K562 (cell line): ENCODE data around the gene C11orf58.

Experiments
- EGR1 ChIP-seq: fragments of 450-650 bp; conservative IDR thresholded peaks from 2 replicates; pipeline ENCODE4 v1.6.1; 2017; ENCODE audit warnings: mild to moderate bottlenecking
- EZH2 ChIP-seq: IDR thresholded peaks from 2 replicates; pipeline ENCODE4 v1.6.1; 2012; ENCODE audit warnings: low read depth, mild to moderate bottlenecking, inconsistent platforms, low read length, borderline replicate concordance
- FUS ChIP-seq: fragments of 200-400 bp; formaldehyde crosslinking; optimal IDR thresholded peaks from 2 replicates; pipeline ENCODE3; 2017; ENCODE audit warnings: low read depth, low read length
- GABPA ChIP-seq: fragments of 200-800 bp; sonication (Bioruptor generic); conservative IDR thresholded peaks from 2 replicates; pipeline ENCODE4 v1.6.1; 2016; ENCODE audit warnings: low read depth, missing genetic modification characterization, missing compliant biosample characterization
- GTF2A2 ChIP-seq: IDR thresholded peaks from 2 replicates; pipeline ENCODE4 v1.6.1; 2016; ENCODE audit warnings: mild to moderate bottlenecking, missing genetic modification characterization, missing compliant biosample characterization
- MXI1 ChIP-seq: IDR thresholded peaks from 2 replicates; pipeline ENCODE4 v1.6.1; 2011; ENCODE audit warnings: low read depth, mild to moderate bottlenecking, improper control_type of control experiment, low read length
- NFE2L1 ChIP-seq: fragments of 450-650 bp; IDR thresholded peaks from 2 replicates; pipeline ENCODE4 v1.6.1; 2016; ENCODE audit warnings: missing genetic modification characterization, low read depth, mild to moderate bottlenecking, missing compliant biosample characterization, moderate library complexity, borderline replicate concordance
- POLR2A ChIP-seq: fragments of 450-650 bp; conservative IDR thresholded peaks from 2 replicates; pipeline ENCODE4 v1.6.1; 2016
- SMC3 ChIP-seq: conservative IDR thresholded peaks from 2 replicates; pipeline ENCODE4 v1.6.1; 2011; ENCODE audit warnings: low read depth, low read length, improper control_type of control experiment; ENCODE audit not compliant: insufficient read depth
- TF ChIP-seq, protein P1 (sequence below), 2 experiments: fragments of 450-650 bp; formaldehyde crosslinking in 1 of 2; IDR thresholded peaks; 2 replicates each; pipeline versions ENCODE4 v1.4.0 to v1.6.1; 2014 to 2020; ENCODE audit warnings: mild to moderate bottlenecking in 2 of 2, borderline replicate concordance in 1 of 2, low read depth in 1 of 2
- TF ChIP-seq, protein P2 (sequence below): fragments of 200-800 bp; sonication (Bioruptor generic); IDR thresholded peaks from 2 replicates; pipeline ENCODE4 v1.6.1; 2017; ENCODE audit warnings: missing genetic modification characterization, missing compliant biosample characterization
- TF ChIP-seq, protein P3 (sequence below), 3 experiments: IDR thresholded peaks in 2 of 3; conservative IDR thresholded peaks in 1 of 3; 2 replicates each; pipeline ENCODE4 v1.5.1; 2011 to 2012; ENCODE audit warnings: low read length in 3 of 3, mild to moderate bottlenecking in 3 of 3, control low read depth in 2 of 3, improper control_type of control experiment in 1 of 3, inconsistent platforms in 1 of 3, low read depth in 1 of 3, mixed read lengths in 1 of 3, moderate library complexity in 1 of 3; ENCODE audit not compliant: insufficient read depth in 2 of 3

DNA sequence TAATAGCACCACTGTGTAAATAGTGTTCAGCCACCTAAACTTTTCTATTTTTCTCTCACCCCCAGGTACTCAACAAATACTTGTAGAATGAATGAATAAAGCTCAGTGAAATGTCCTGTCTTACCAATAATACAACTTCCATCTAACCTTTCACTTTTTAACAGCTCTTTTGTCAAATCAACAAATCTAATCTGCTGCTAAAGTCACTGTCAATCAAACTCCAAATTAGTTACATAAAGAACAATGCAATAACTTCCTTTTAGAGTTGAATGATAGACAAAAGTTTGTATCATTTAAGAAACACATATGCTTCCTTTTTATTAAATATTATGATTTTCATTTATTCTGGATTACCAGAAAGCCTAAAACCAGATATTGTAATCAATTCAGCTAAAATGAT, 34.7 kb upstream of the C11orf58 start:
- TF ChIP-seq EZH2 (no peak), FUS (no peak), SMC3 (no peak), EGR1 (no peak), POLR2A (no peak), GABPA (no peak), NFE2L1 (tag) (no peak), MXI1 (no peak), GTF2A2 (tag) (no peak)
- TF ChIP-seq, protein P1, sequence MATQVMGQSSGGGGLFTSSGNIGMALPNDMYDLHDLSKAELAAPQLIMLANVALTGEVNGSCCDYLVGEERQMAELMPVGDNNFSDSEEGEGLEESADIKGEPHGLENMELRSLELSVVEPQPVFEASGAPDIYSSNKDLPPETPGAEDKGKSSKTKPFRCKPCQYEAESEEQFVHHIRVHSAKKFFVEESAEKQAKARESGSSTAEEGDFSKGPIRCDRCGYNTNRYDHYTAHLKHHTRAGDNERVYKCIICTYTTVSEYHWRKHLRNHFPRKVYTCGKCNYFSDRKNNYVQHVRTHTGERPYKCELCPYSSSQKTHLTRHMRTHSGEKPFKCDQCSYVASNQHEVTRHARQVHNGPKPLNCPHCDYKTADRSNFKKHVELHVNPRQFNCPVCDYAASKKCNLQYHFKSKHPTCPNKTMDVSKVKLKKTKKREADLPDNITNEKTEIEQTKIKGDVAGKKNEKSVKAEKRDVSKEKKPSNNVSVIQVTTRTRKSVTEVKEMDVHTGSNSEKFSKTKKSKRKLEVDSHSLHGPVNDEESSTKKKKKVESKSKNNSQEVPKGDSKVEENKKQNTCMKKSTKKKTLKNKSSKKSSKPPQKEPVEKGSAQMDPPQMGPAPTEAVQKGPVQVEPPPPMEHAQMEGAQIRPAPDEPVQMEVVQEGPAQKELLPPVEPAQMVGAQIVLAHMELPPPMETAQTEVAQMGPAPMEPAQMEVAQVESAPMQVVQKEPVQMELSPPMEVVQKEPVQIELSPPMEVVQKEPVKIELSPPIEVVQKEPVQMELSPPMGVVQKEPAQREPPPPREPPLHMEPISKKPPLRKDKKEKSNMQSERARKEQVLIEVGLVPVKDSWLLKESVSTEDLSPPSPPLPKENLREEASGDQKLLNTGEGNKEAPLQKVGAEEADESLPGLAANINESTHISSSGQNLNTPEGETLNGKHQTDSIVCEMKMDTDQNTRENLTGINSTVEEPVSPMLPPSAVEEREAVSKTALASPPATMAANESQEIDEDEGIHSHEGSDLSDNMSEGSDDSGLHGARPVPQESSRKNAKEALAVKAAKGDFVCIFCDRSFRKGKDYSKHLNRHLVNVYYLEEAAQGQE (IDR thresholded peaks at IDR 0.05; ENCODE audit: borderline replicate concordance): no peak
- TF ChIP-seq, protein P1 (CRISPR knock-in tag; IDR thresholded peaks at IDR 0.05; ENCODE audit: low read depth): no peak
- TF ChIP-seq, protein P2, sequence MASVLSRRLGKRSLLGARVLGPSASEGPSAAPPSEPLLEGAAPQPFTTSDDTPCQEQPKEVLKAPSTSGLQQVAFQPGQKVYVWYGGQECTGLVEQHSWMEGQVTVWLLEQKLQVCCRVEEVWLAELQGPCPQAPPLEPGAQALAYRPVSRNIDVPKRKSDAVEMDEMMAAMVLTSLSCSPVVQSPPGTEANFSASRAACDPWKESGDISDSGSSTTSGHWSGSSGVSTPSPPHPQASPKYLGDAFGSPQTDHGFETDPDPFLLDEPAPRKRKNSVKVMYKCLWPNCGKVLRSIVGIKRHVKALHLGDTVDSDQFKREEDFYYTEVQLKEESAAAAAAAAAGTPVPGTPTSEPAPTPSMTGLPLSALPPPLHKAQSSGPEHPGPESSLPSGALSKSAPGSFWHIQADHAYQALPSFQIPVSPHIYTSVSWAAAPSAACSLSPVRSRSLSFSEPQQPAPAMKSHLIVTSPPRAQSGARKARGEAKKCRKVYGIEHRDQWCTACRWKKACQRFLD (CRISPR knock-in tag): no peak
- TF ChIP-seq, protein P3, sequence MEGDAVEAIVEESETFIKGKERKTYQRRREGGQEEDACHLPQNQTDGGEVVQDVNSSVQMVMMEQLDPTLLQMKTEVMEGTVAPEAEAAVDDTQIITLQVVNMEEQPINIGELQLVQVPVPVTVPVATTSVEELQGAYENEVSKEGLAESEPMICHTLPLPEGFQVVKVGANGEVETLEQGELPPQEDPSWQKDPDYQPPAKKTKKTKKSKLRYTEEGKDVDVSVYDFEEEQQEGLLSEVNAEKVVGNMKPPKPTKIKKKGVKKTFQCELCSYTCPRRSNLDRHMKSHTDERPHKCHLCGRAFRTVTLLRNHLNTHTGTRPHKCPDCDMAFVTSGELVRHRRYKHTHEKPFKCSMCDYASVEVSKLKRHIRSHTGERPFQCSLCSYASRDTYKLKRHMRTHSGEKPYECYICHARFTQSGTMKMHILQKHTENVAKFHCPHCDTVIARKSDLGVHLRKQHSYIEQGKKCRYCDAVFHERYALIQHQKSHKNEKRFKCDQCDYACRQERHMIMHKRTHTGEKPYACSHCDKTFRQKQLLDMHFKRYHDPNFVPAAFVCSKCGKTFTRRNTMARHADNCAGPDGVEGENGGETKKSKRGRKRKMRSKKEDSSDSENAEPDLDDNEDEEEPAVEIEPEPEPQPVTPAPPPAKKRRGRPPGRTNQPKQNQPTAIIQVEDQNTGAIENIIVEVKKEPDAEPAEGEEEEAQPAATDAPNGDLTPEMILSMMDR (IDR thresholded peaks at IDR 0.05 in 2 of 3, conservative IDR thresholded peaks at IDR 0.05 in 1 of 3; ENCODE audit: insufficient read depth in 2 of 3, low read depth in 1 of 3, low read length in 3 of 3): no peak
